Activated CD8-positive, alpha-beta memory T cell treated with anti-CD3 and anti-CD28 coated beads, Interleukin-2, amount 50 U/mL, for 1 hour (primary cell): ENCODE measurements around the gene PDE1A.
"Not testable (repeated sequence)": the region's sequence is repeated elsewhere in the genome, so short reads cannot be mapped to it uniquely, and the experiment has no call there.

Experiments used
- DNase-seq: peaks from one replicate; pipeline ENCODE4 v3.0.0-alpha.2; 2020; ENCODE audit errors: extremely low read depth

Gene PDE1A

DNA sequence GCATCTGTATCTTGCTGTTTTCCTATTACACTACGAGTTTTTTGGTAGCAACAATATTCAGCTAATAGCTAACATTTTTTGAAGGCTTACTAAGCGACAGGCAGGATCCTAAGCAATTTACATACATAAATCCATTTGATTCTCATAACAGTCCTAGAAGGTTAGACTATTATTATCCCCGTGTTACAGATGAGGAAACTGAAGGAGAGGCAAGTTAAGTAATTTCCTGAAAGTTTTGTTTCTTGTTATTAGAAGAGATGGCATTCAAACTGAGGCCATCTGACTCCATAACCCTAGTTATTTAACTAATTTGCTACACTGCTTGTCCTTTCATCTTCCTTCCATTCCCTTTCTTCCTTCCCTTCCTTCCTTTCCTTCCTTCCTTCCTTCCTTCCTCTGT is 68.2 kb downstream of the PDE1A start:
- DNase-seq = no peak

DNA sequence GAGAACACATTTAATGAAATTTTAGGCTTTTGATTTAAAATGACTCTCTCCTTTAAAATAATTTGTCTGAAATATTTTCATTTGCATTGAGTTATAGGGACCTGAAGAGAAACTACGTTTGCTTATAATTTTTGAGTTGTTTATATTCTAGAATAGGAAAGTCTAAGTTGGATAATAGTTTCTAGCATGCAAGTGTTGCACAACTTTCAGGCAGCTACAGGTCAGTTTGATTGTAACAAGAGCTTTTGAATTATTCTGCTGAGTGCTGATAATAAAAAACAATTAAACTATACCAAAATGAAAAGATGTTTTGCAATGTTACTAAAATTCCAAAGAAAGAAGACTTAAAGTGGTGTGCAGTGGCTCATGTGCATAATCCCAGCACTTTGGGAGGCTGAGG is 71.0 kb downstream of the PDE1A start:
- no peak for DNase-seq

DNA sequence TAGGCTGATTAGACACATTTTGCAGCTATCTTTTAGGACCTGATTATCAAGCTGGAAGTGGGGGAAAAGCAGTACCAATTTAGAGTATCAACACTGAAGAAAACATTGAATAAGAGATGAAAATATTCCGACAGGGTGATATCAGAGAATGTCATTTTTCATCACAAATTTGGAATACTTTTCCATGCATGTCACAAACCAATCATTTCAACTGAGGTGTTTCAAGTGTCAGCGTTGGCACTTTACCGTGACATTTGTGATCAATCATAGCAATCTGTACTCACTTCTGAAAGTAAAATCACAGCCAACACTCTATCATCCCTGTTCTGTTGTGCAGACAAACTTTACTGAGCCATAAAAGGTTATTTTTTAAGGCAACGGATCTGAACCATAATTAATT is 75.4 kb downstream of the PDE1A start:
- DNase-seq = no peak

DNA sequence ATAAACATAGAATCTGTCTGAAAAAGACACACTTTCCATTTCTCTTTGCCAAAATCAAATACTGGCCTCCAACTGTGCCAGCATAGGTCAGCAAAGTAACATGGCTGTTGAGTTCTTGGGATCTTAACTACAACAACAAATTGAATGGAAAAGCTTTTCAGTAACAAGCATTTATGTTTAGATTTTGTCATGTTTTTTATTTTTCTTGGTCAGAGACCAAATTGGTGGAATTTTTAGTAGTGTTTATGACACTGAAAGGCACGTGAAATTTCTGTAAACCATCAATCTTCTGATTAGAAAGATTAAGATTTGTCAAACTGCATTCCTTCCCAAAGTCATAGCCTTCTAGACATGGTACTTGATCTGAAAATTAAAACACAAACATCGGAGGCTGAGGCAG is 77.6 kb downstream of the PDE1A start:
- DNase-seq = no peak

DNA sequence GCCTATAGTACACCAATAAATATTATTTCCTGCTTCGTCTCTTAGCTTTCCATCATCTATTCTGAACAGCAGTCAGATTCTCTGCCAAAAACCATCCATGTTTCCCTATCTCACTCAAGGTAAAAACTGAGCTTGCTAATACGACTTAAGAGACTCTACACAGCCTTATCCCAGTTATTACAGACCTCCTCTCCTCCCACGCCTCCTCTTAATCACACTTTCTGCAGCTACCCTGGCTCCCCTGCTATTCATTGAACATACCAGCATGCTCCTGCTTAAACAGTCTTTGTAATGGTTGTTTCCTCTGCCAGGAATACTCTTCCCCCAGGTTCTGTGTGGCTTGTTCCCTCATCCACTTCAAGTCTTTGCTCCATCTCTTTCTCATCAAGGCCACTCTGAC is 81.5 kb downstream of the PDE1A start:
- DNase-seq = no peak

DNA sequence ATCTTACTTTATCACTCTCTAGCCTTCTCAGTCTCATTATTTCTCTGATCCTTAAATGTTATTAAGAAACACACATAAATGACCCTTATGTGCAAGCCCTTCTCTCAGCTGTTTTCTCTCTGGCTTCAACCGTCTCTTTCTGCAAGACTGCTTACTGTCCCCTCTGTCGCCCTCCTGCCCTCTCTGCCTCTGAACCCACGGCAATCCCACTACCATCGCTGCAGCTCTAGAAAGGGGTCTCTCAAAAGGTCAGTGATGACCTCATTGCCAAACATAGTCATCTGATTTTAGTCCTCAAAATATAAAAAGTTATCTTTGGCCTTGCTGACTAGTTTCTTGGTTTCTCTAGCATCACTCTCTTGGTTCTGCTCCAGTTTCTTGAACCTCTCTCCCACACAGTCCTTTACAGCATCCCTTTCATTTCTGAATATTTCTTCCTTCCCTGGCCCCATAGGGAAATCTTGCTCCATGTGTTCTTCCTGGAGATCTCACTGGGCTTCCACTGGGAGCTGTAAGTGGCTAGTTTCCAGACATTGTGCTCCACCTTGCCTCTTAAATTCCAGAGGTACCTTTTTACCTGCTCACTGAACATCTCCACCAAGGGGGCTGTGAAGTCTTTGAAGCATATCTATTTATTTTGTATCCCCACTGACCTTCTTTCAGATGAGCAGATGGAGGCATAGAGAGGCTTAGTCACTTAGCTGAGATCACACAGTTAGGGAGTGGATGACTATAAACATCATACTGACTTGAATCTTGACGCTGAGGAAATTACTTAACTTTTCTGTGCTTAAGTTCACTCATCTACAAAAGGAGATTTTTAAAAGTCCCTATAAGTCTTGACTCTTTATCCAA is 96.2 kb downstream of the PDE1A start:
- no peak for DNase-seq

DNA sequence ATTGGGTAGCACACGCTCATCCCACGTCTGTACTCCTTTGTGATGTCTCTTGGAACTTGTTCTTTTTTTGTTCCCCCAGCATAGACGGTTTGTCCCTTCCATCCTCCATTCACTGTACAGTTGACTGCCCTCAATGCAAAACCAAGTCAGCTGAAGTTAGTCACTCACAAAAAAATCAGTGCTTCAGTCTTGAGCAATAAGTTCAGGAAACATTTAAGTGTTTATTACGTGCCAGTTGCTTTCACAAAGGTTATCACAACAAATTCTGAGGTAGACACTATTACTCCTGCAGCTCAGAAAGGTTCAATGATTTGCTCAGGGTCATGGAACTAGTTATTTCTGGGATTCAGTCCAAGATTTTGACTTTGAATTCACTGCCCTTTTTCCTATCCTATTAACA is 102.2 kb downstream of the PDE1A start:
- no peak for DNase-seq

DNA sequence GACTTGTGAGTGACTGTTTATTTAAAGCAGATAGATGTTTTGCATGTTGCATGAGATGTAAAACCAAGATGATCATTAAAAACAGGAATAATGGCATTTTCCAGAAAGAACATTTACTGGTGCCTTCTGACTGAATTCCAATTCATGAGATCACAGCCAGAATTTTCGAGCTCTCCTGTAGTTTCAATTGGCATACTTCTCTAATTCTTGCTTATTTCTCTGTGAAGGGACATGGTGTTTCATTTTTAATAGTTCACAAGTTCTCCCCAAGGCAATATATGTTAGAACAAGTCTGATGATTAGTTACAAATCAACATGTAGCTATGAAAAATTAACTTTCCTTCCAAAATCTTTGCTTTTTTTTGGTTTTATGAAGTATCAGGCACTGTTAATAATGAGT is 105.7 kb downstream of the PDE1A start:
- DNase-seq = no peak

DNA sequence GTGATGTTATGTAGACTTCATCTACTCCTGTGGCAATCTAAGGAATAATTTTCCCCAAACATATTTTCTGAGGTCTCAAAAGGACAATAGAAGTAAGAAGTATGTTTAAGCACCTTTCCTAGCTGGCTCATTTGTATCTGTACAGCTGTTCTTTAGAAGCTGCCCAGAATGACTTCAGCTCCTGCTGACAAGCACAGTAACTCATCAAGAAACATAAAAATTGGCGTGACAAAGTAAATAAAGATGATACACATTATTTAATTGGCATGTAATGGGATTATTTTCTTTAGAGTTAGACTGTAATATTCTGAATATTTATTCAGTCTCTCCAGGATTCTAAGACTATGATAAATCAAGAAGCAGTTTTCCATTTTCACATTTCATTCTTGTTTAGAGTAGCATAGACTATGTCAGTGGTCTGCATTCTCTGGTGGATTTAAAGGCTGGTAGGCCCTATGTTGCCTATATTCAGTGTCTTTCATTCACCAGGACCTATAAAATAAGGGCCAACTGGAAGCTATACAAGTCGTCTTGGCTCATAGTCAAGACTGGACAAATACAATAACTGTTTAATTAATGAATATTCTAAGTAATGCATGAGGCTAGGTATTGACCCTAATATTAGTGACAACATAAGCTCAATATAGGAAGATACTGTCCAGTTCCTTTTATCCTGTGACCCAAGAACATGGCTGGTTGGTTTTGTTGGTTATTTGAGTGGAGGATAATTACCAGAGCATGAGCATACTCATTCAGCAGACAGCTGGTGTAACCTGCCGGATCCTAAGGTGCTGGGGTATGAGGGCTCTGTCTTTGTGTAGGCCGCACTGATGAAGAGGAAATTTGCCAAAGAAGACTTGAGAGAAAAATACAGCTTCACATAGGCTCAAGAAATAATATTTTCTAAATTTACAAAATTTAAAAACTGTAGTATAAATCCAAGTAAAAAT is 107.0 kb downstream of the PDE1A start:
- DNase-seq = no peak

DNA sequence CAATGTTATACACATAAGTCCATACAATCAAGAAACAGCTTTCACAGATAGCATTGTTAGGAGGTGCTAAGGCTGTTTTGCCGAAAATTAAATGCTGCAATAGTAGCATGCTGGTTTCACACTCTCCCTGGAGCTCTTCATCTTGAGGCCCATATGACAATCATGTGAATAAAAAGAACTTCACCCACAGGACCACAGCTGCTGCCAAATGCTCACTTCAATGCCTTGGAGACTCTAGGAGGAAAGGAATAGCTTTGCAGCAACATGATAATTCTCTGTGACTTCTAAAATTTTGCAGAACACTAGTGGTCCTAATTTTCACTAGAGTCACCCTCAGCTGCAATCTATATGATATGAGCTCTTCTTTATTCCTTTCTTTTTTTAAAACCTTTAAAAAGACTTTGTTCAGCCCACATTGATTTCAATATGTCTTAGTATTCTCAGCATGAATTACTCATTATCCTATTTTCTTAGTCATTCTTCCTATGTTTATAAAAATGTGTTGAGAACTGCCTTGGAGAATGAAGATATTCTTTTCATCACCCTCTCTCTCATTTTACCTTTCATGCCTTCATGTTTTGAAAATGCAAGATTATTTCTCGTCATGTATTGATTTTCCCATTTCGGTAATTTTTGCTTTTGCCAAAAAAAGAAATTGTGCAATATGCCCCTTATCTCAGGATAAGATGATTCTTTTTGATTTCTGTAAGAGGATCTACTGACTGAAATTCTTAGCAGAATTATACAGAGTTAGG is 108.2 kb downstream of the PDE1A start:
- DNase-seq = no peak

DNA sequence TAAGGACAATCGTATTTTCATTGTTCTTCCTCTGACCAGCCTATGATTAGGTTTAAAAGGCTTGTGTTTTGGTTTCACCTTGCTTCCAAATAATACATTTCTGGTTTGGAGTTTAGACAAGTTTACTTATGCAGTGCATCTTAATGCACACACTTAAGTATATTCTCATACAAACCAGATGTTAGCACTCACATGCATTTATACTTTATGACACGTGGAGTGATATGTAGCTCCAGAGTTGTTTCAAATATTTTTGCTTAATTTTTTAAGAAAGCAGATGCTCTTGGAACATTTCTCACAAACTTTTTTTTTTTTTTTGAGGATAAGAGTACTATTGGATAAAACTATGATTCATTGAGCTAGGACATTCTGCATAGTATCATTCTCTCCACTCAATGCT is 109.9 kb downstream of the PDE1A start:
- no peak for DNase-seq

DNA sequence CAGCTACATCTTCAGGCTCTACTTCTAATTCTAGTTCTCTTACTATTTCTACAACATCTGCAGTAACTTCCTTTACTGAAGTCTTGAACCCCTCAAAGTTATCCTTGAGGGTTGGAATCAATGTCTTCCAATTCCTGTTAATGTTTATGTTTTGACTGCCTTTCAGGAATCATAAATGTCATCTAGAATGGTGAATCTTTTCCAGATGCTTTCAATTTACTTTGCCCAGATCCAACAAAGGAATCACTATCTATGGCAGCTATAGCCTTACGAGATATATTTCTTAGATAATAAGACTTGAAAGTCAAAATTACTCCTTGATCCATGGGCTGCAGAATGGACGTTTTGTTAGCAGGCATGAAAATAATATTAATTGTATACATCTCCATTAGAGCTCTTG is 123.9 kb downstream of the PDE1A start:
- DNase-seq = no peak

DNA sequence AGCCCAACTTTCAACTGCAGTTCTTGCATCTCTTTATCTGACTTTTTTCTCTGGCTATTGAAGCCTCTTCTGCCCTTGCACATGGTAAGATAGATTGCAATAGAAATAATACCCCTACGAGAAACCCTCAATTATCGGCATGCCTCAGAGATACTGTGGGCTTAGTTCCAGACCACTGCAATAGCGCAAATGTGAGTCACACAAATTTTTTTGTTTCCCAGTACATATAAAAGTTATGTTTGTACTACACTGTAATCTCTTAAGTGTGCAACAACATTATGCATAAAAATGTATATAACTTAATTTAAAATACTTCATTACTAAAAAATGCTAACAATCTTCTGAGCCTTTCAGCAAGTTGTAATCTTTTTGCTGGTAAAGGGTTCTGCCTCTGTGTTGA is 124.7 kb downstream of the PDE1A start:
- DNase-seq = no peak

DNA sequence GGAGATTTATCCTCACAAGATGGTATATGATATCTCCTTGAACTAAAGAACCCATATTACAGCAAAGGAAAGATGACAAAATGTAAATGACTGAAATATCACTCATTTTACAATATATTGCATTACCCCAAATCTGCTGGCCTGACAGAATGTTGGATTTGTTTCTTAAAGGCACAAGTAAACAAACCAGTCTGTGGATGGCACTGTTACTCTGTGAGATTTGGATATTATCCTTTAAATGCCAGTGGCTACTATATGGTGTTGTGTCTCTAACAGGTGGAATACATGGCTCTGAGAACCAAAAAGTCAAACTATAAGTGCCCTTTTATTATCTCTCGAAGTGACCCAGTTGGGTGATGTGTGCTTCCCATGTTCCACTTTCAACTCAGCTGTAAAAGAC is 125.7 kb downstream of the PDE1A start:
- DNase-seq = no peak

DNA sequence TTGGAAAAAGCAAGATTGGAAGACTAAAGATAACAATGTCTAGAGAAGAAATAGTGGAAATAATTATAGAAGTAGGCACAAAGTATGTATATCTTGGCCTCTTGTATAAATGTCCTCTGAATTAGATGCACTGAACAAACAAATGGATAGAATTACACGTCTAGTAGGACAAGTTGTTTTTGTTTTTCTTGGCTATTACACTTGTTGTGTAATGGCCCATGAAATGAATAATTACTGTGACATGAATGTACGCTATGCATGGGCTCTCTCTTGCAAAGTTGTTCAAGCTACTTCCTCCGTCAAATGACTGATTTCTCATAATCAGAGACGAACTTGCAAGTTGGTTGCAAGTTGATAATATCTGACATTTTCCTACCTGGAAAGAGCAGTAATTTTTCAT is 126.2 kb downstream of the PDE1A start:
- DNase-seq = no peak

DNA sequence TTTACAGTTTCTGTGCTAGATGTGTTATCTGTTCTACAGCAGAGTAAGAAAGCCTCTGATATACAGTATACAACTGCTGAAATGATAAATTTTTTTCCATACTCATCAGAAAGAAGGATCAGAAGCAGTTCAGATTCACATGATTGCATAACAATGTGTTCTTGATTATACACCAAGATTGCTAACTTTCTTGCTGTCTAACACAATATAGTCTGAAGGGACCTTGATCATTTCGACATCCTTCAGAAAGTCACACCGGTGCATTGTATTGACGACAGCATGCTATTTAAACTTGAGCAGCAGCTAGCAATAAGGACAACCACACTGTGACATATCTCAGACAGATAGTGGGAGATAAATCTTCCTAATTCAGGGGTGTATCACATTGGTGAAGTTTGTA is 127.2 kb downstream of the PDE1A start:
- DNase-seq = no peak

DNA sequence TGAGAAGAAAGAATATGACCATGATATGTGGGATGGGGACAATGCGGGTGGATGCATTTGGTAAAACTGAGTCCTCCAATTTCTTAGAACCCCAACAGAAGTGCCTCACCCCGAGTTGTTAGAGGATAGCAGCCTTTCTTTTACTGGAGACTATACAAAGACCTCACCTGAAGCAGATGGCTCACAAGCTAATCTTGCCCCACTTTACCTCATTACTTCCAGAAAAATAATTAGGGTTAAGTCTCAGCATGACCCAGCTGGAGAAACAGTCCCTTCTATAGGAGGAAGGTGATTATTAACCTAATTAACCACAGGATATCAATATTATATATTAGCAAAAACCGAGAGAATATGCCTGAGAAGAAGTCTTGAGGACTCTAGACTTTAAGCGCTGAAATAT is 128.4 kb downstream of the PDE1A start:
- DNase-seq = no peak

DNA sequence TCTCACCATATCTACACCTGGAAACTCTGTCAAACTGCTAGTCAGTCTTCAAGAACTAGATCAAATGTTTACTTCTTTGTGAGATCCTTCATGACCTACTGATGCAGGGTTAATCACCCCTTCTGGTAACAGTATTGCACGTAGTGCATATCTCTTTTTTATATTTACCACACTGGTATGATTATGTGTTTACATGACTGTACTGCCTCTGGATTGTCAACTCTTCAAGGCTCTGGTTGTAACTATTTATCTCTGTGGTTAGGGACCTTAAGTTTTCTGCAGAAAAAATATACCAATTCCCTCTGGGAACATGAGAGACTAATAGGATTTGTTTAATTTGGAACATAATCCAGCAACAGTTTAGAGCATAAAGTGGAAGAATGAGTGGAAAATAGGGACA is 135.5 kb downstream of the PDE1A start:
- DNase-seq = no peak

DNA sequence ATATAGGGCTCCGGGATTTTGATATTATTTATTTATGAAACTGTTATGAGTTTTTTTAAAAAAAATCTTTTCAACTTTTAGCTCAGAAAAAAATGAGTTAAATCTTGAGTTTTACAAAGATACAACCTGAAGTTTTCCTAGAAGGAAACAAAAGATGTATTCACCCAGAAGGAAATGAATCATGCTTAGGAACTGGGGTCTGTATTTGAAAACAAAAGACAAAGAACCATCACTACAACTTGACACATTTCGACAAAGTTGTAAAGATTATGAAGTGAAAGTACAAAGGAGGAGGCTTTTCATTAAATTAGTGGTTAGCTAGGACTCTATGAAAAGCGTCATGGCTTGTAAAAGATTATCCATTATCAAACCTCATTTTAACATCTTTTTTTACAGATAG is 143.3 kb downstream of the PDE1A start:
- DNase-seq = no peak

DNA sequence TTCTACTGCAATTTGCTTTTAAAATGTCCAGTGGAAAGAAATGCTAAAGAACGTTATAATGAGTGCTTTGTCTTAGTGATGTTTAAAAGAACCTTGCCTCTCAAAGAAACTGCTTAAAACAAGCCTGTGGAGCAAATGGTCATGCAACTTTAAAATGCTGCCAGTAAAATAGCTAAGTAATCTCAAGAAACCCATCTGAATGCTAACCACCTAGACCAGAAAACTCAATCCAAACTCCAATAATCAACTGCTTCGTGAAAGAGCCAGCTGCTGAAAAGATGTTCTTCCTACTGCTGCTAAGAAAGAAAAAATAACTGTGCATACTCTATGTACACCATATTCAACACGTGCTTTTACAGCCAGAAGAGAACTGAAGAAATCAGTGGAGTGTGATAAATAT is 145.6 kb downstream of the PDE1A start:
- DNase-seq = no peak

DNA sequence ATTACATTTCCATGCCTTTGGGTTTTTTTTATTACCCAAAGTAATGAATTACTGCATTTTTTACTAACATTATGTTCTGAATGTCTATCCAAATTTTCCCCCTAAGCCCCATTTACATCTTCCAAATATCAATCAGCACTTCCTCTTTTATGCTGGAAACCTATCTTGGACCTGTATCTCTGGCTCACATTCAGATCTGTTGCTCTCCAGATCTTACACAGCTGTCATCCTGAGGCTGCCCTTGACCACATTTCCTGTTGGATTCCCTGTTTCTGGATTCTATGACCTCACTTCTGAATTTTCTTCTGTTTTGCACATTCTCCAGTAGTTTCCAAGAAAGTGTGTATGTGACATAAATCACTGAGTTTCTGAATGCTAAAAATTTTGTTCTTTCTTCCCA is 146.7 kb downstream of the PDE1A start:
- no peak for DNase-seq

DNA sequence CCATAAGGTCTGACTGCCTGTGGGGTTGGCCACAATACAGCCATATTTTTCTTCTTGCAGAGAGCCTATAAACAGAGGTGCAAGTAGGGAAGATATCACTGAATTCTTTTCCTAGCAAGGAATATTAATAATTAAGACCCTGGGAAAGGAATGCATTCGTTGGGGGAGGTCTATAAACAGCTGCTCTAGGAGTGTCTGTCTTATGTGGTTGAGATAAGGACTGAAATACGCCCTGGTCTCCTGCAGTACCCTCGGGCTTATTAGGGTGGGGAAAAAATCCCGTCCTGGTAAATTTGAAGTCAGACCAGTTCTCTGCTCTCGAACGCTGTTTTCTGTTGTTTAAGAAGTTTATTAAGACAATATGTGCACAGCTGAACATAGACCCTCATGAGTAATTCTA is 150.2 kb downstream of the PDE1A start:
- DNase-seq = not testable (repeated sequence)
